EL (cell line): ENCODE measurements around the gene PPP1R12B.
"Not testable (repeated sequence)": the region's sequence is repeated elsewhere in the genome, so short reads cannot be mapped to it uniquely, and the experiment has no call there.

Experiments used
- DNase-seq: peaks from one replicate; pipeline ENCODE4 v3.0.0-alpha.2; 2016

The PPP1R12B gene

DNA sequence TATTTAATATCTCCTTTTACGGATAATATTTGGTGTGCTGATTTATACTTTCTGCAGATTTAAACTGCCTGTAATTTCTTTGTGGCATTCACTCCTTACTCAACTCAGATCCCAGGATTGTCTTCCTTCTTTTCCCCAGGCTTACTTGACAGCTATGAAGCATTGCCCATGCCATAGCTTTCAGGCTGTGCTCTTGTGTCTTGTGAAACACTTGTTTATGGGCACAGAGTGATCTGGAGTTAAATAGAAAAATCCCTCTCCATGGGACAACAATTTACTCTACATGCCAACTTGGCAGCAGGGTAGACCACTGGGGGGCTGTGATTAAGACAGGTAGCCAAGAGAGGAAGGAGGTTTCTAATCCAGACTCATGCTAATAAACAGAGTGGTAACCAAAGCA, 57.4 kb downstream of the PPP1R12B start:
- DNase-seq: no peak

DNA sequence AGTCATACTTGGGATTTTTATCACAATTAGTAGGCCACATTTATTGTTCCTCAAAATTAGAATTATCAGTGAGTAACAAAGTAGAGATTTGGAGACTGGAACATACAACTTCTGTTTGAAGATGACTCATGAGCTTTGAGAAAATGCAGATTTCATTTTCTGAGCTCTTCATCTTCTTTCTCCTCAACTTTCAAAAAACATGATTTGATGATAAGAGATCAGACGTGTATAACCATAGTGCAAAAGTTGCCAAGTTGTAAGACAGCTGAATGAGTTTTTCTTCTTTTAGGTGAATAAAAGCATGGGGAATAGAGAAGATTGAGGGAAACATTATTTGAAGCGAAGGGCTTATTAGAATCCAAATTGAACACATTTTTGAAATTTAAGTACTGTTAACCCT, 58.4 kb downstream of the PPP1R12B start:
- DNase-seq: not testable (repeated sequence)

DNA sequence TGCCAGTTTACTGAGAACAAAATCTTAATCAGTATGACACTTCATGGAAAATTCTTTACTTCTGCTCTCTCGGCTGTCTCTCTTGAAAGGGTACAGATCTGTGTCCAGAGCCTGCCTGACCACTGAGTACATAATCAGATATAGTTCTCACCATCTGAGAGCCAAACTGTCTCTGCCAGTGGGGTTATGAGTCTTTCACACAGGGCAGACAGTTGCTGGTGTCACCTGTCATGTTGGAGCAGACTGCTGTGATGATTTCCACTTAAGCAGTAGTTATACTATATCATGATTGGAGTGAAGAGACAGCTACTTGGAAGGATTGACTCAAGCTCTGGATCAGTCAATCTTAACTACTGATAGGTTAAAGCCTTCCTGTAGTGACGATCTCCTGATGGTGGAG, 58.9 kb downstream of the PPP1R12B start:
- not testable (repeated sequence) for DNase-seq

DNA sequence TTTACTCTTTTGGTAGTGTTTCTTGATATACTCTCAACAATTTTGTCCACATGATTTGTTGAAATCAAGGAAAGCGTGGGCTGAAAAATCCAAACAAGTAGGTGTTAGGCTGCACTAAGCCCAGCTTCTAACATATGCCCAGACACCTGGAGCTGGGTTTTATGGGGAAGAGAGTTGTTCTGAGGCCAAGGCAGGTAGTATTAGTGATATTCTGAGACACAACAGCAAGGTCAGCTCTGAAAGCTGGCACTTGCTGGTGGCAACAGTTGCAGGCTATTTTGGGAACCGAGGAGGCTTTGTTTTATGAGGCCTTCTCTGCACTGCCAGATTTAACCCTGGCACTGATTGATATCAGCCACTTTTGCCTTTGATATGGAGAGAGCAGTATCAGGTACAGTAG, 61.8 kb downstream of the PPP1R12B start:
- not testable (repeated sequence) for DNase-seq

DNA sequence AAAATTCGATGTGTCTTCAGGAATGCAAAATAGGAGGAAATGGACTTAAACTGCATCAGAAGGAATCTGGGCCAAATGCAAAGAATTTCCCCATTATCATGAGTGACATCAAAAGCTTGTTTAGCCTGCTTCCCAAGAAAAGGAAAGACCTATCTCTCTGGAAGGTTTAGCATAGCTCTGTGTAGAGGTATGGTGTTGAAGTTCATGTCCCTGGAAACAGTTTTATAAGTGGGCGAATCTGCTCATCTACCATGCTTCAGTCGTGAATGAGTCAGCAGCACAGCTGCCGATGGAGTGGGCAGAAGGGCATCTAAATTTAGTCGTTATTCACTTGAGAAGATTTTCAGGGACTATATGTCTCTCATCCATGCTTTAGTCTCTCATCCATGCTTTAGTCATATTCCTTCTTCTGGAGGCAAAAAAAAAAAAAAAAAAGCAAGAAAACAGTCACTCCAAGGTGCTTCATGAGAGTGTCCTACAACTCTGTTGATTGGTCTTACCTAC, 62.4 kb downstream of the PPP1R12B start:
- DNase-seq: peak; percentile 39

DNA sequence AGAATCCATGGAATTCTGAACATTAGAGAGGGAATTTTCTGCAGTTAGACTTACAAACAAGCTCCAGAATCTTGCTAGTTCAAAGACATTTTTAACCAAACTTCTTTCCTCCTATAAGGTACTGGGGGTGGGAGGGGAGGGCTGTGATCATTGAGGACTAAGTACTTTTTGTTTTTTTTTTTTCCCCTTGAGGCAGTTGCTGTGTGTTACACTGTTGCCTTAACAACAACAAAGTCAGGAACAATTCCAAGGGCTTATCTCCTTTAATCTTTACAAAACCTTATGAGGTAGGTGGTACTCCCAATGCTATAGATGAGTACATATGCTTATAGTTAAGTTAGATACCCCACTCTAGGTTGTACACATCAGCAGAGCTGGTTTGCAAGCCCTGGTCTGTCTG, 62.9 kb downstream of the PPP1R12B start:
- no peak for DNase-seq

DNA sequence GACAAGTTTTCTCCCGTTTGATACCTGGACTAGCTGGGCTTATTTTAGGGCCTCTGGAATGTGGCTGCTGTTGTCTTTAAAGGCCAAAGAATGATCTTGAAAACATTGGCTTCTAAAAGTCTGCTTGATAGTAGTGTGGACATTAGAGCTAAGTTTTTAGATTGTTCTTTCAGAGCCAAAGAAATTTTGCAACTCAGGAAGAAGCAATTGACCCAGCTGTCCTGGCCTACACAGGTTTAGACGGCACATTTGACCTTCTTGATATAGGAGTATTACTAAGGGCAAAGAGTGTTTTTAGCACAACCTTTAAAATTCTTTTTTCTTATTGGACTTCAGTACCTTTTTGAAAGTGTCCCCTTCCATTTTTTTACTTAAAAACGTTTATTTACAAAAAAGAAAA, 63.9 kb downstream of the PPP1R12B start:
- DNase-seq: not testable (repeated sequence)

DNA sequence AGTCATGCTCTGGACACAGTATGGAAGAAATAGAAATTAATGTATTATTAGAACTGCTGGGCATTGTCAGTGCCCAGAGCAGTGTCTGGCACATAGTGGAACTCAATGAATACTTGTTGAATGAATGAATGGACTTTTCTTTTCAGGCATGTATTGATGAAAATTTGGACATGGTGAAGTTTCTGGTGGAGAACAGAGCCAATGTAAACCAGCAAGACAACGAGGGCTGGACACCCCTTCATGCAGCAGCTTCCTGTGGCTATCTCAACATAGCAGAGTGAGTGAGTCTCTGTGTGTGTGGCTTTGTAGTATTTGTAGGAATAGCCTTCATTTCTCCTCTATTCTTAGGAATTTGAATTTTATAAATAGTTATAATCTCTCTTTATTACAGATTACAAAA, 68.1 kb downstream of the PPP1R12B start:
- peak; percentile 5 for DNase-seq

DNA sequence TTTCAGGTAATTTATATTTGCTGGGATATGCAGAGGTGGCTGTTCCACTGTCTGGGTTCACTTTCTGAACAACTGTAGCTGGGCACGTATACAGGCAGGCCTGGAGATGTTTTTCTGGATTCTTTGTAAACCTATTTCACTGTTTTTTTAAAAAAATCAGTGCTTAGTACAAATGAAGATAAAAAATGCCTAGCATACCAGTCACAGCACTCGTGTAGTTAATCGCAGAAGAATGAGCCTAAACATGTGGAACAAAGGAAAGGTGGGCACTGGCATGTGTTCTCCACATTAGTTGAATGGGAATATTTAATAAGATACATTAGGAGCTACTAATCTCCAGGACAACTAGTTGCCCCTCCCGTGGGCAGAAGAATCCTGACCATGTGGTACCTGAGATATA, 68.6 kb downstream of the PPP1R12B start:
- DNase-seq: not testable (repeated sequence)

DNA sequence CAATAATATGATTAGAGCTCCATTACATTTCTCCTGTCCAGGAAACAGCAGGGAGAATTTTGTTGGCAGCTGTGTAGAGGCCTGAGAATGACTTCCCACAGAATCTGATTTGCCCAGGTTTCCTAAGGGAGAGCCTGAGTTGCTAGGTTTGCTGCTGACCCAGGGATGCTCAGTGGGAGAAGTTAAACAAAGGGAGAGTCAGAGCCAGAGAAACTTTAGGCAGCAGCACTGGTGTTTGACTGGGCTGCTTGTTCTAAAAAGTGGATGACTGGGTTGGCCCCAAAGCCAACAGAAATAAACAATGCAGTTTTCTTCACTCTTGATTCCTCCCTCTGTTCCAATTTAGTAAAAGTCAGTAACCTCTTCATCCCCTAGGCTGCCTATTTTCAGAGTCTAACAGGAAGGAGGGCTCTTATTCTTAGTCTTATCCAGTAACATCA, 69.3 kb downstream of the PPP1R12B start:
- not testable (repeated sequence) for DNase-seq

DNA sequence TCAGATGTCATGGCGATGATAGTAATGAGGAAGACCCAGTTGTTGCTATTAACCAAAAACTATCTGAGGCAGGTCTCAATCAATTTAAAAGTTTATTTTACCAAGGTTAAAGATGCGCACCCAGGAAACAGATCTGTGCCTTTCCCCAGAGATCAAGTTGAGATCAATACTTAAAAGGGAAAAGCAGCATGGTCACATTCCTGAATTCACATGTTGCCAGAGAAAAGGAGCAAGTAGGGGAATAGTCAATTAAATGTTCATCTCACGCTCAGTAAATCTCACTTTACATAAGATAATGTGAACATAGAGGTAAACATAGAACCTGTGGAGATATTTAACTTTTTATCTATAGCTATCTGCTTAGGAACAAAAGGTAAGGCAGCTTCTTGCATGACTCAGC, 71.2 kb downstream of the PPP1R12B start:
- not testable (repeated sequence) for DNase-seq

DNA sequence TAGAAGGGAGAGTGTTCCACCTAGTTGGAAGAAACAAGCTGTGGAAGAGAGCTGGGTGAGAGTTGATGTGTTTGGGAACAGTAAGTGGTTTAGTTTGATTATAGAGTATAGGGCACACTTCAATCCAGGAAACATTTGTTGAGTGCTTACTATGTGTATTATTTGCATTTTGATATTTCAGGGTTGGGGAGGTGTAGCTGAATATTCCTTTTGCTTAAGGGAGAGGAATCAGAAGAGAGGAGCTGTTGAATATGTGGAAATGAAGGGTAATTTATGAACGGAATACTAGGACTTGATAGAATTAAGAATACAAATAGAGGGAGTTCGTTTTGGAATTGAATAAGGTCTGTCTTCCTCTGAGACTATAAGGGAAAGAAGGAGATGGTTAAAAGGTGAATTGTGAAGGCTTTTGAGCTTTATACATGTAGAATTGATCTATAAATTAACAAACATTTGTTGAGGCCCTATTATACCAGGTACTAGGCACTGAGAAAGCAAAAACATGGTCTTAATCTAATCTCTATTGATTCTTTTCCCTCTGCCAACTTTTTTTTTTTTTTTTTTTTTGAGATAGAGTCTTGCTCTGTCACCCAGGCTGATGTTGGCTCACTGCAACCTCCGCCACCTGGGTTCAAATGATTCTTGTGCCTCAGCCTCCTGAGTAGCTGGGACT, 72.1 kb downstream of the PPP1R12B start:
- DNase-seq: not testable (repeated sequence)

DNA sequence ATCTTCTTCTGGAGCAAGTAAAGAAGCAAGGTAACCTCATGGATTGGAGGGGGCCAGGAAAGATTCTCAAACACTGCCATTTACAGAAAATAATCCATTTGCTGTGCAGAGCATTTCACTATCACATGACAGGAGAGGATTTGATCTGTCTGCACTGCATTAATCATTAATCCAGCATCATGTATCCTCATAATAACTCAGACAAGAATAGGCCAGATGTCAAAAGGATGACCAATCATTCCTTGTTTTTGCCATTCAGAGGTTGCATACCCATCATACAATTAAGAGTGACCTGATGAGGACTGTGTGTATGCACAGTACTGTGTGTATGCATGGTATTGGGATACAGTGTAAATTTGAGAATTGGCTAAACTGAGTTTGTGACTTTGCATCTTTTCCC, 74.2 kb downstream of the PPP1R12B start:
- not testable (repeated sequence) for DNase-seq

DNA sequence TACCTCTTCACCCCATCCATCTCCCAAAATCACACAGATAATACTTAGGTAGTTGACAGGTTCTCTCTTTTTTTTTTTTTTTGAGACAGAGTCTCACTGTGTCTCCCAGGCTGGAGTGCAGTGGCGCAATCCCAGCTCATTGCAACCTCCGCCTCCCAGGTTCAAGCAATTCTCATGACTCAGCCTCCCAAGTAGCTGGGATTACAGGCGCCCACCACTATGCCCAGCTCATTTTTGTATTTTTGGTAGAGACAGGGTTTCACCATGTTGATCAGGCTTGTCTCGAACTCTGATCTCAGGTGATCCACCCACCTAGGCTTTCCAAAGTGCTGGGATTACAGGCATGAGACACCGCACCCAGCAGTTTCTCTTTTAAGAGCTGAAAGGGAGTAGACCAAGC, 75.8 kb downstream of the PPP1R12B start:
- DNase-seq: not testable (repeated sequence)

DNA sequence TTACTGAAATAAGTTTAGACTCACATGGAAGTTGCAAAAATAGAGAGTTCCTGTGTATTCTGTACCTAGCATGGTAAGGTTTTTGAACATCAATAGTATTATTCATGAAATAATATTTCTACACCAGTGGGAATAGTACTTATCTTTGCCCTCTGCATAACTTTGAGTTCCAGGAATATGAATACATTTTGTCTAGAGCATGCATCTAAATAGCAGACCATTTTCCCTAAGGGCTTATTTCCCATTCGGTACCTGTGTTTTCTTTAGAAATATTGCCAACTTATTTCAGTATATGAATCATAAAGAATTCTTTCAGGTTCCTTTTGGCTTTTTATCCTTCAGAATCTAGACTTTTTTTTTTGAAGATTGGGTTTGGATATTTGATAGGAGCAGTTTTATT, 81.6 kb downstream of the PPP1R12B start:
- not testable (repeated sequence) for DNase-seq

DNA sequence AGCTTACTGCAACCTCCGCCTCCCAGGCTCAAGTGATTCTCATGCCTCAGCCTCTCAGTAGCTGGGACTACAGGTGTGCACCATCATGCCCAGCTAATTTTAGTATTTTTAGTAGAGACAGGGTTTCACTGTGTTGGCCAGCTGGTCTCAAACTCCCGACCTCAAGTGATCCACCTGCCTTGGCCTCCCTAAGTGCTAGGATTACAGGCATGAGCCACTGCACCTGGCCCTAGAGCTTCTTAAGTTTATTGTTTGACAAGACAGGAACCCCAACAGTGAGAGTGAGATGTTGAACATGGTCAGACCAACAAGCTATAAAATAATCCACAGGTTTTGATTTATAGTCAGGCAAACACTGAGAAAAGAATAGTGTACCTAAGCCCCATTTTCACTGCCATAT, 83.8 kb downstream of the PPP1R12B start:
- not testable (repeated sequence) for DNase-seq

DNA sequence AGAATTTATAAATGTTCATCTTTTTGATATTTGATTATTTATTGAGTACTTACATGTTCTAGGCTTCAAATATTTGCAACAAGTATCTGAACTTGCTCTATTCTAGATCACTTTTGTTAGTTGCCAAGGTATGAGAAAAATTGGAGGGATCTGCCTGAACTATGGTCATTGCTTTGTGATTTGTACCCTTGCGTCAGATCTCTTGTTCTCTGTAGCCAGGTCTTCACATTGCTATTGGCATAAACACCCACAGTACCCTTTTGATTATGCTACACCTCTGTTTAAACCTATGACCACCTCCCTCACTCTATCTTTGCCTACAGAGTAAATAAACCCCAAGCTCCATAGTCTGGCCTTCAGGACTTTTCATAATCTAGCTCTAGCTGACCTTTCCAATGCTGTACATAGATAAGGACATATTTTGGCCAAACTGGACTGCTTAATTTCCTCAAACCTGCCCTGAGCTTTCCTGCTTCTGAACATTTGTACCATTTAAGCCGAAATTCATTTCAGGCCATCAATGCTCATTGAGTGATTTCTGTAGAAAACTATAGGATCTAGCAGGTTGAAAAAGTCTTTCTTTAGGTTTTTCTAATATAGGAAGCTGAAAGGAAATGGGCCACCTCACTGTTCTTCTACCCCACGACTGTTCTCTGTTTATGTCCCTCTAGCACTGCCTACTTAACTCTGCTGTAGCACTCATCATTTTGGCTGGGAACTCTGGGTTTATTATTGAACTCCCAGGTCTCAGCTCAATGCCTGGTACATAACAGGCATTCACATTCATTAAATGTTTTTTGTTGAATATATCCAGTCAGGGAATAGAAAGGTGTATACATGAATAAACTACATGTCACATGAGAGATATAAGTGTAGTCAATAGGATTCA, 84.9 kb downstream of the PPP1R12B start:
- DNase-seq: no peak

DNA sequence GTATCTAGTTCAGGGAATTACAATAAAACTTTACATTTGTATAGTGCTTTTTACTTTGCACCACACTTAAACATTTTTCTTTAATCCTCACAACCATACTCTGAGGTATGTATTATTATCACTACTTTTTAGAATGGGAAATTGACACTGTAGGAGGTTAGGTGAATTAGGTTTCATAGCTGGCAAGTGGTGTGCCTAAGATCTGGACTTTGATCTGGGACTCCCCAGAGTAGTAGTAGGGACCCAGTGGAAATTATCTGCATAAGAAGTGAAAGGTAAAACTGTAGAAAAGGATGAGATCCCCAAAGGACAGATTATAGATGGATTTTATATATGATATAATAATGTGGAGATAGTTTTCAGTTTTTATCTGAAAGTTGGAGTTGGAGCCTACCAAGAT, 85.6 kb downstream of the PPP1R12B start:
- DNase-seq: no peak

DNA sequence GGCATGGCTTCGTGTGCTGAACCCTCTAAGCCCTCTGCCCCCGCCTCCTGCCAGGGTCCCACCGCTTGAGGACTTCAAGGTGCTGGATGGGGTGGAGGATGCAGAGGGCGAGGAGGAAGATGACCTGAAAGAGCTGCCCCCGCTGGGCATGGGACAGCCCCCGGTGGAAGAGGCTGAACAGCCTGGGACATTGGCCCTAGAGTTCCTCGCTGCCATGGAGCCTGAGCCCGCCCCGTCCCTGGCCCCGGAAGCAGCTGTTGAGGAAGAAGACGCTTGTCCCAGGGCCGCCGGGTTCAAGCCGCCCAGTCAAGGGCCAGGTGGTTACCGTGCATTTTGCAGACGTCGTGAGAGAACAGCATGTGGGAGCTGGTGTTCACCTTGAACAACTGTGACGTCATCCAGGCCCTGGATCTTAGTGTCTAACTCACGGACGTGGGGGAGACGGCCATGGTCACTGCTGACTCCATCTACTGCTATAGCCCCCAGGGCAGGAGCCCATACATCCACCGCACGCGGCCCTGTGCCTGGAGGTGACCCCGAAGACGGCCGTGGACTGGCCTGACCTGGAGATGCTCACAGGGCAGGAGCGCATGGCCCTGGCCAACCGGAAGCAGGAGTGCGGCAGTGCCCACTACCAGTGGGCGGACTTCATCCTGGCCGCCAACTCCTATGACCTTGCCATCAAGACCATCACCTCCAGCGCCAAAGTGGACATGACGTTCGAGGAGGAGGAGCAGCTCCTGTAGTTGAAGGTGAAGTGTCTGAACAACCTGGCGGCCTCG, 90.1 kb downstream of the PPP1R12B start:
- no peak for DNase-seq

DNA sequence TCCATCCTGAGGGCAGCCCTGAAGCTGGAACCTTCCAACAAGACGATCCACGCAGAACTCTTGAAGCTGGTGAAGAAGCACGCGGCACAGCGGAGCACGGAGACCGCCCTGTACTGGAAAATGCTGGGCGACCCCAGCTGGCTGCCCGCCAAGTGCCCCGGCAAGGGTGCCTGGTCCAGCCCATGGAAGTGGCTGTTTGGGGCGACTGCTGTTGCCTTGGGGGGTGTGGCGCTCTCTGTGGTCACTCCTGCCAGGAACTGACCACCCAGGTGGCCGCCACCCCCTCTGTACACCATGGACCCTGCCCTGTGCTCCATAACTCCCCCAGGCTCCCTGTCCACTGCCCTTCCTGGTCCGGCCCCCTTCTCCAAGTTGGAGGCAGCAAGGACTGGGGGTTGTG, 90.8 kb downstream of the PPP1R12B start:
- no peak for DNase-seq

DNA sequence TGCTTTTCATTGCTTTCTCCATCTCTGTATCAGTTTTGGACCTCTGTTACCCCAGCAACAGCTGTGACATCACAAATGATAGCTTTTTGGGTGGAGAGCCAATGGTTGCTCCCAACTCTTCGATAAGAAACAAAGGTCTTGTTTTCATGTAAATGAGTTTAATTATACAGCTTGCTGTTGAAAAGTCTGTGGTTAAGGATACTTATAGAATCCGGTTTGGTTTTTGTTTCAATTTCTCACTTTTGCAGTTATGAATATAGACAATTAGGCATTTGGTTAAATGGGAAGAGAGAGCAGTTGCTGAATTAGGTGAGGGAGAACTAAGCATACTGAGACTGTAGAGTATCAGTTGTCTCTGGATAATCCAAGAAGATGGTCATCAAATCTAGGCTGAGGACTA, 99.6 kb downstream of the PPP1R12B start:
- DNase-seq: not testable (repeated sequence)

DNA sequence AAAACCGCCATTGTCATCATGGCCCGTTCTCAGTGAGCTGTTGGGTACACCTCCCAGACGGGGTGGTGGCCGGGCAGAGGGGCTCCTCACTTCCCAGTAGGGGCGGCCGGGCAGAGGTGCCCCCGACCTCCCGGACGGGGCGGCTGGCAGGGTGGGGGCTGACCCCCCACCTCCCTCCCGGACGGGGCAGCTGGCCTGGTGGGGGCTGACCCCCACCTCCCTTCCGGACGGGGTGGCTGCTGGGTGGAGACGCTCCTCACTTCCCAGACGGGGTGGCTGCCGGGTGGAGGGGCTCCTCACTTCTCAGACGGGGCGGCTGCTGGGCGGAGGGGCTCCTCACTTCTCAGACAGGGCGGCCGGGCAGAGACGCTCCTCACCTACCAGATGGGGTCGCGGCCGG, 103.1 kb downstream of the PPP1R12B start:
- DNase-seq: not testable (repeated sequence)

DNA sequence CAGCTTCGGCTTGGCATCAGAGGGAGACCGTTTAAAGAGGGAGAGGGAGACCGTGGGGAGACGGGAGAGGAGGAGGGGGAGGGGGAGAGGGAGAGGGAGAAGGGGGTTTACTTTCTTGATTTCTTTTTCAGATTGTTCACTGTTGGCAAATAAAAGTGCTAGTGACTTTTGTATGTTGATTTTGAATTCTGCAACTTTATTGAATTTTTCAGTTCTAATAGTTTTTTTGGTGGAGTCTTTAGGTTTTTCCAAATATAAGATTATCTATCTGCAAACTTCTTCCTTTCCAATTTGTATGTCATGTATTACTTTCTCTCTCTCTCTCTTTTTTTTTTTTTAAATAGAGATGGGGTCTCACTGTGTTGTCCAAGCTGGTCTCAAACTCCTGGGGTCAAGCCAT, 104.0 kb downstream of the PPP1R12B start:
- no peak for DNase-seq
